Melanocyte of skin (primary cell): ENCODE results near the gene CDR2. TPM values are rescaled to one million over a fixed set of nuclear protein-coding genes. Genes with fewer than 3 reads are reported as not detected.

ENCODE experiments used
- total RNA-seq, 2 donors: library from RNA; depleted of rRNA; stranded (reverse); fragments of >200 nt; gene quantifications; 2 replicates each; pipeline ENCODE4 v1.2.3, GENCODE V29; 2012

The CDR2 gene
- total RNA-seq: 10 to 100 TPM in 1 of 2 donors, 1 to 10 TPM in 1; 7.2 to 15.0 TPM

DNA sequence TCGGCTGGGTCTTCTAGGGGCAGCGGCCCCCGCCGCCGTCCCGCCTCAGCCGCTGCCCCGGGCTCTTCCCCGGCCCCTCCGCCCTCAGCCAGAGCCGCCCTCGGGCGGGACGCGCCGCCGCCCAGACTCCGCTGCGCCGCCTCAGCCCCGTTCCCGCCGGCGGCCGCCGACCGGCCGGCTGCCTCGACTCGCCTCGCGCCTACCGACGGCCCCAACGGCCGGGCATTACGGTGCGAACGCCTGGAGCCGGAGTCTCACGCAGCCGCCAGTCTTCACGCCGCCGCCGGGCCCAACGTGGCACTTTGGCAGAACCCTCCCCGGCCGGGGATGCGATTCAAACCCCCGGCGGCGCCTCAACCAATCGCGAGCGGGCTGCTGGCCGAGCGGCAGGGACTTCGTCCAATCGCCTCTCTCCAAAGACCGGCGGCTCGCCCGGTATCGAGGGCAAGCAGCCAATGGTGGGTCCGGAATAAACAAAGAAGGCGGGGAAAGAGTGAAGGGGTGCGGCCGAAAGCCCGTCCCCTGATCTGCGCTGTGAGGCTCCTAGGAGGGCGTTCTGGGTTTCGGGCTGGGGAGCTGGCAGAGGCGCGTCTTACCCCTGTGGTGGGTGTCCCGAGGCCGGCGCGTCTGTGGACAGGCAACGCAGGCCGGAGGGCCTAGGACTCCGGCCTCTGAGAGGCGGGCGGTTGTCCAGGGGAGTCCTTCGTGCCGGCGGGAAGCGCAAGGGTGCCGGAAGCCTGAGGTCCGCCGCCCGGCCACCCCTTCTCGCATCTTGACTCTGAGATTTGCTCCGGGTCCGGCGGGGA, at the start of gene CDR2:
TSS of gene CDR2 (minus strand) at position 309 of the 806 bp plus-strand sequence. CDS start 310 bp downstream, outside the sequence.

DNA sequence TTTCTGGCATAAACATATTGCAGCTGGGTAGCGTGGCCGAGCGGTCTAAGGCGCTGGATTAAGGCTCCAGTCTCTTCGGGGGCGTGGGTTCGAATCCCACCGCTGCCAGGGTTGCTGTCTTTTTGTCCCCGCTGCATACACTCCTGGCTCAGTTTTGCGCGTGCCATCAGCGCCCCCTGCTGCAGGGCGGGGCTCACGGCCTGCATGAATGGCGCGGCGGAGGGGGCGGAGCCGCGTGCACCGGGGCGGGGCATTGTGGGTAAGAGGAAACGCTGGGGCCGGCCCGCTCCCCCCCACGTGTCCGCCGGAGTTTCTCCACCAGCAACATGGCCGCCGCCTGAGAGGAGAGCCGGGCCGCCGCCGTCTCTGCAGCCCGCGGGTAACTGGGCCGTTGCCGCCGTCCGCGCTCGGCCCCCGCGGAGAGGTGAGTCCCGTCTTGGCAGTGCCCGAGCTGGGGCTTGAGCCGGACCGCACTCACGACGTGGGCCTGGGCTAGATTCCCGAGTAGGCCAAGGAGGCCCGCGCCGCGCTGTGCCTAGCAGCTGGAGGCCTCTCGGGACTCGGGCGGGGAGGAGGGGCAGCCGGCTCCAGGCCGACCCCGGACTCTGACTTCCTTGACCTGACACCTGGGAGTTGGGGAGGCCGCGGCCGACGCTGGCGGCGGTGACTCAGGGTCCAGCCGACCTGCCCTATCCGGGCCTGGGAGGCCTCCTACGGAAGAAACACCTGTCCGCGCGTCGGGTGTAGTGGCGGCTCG, 77.1 kb downstream of the CDR2 start, which contains the start of gene POLR3E:
TSS of gene POLR3E (plus strand) at position 296 of the 757 bp plus-strand sequence. CDS start 5,560 bp downstream, outside the sequence.

Other genes with a start within 250 kb of the CDR2 start
- under 1 TPM in 1 of 2 donors, not detected in 1; under 0.01 TPM for gene SDR42E2, start 212.1 kb downstream of the CDR2 start, total RNA-seq
- 10 to 100 TPM; 18.9 to 37.0 TPM for gene EEF2K, start 168.3 kb downstream of the CDR2 start, total RNA-seq
- gene POLR3E, start 77.2 kb downstream of the CDR2 start, total RNA-seq: 10 to 100 TPM; 24.8 to 31.6 TPM
- 100 to 1,000 TPM; 120 to 129 TPM for gene NPIPB5, start 136.3 kb upstream of the CDR2 start, total RNA-seq